ENCODE results near the gene IFIT1B. TPM values are rescaled to one million over a fixed set of nuclear protein-coding genes. Genes with fewer than 3 reads are reported as not detected.

Gene IFIT1B
- total and polyA plus RNA-seq, 10 of the 15 experiments (the other 5 are each of a cell fraction or from before 2014, with no cell fraction given), result 0.04 TPM; not detected in 9

GRCh38 chr10:89364531-89364930 is 13.3 kb upstream of the IFIT1B start (continued):
- TF ChIP-seq HDAC2 (IDR thresholded peaks at IDR 0.05), result no peak
- no peak for TF ChIP-seq MEF2B (IDR thresholded peaks at IDR 0.05; ENCODE audit: partially characterized antibody, poor library complexity, severe bottlenecking)
- TF ChIP-seq MYB (IDR thresholded peaks at IDR 0.05; ENCODE audit: borderline replicate concordance, low read depth, low read length), result no peak
- no peak for TF ChIP-seq KLF5 (IDR thresholded peaks at IDR 0.05; ENCODE audit: partially characterized antibody)

GRCh38 chr10:89367529-89367928 is 10.3 kb upstream of the IFIT1B start:
- ChIA-PET CTCF (interaction anchor here (0.7 to 5.9 kb wide), 28 partner anchors 8 to 433 kb away, joined by 3 to 97 read pairs (median 15); partner anchors contain the start of genes IFIT1, IFIT2 and IFIT5), RAD21 (ENCODE audit: unreplicated experiment) (interaction anchor here (0.8 to 3.9 kb wide), 18 partner anchors 14 to 199 kb away, joined by 3 to 68 read pairs (median 14); partner anchors contain the start of genes IFIT1, IFIT2, IFIT3 and IFIT5), SMC1A (ENCODE audit: uncharacterized antibody, unreplicated experiment) (interaction anchor here (0.7 to 6.8 kb wide), 27 partner anchors 8 to 467 kb away, joined by 3 to 98 read pairs (median 20); partner anchors contain the start of genes IFIT1, IFIT1B, IFIT2 and IFIT5), POLR2A (interaction anchor here (1.2 to 2.9 kb wide), 9 partner anchors 15 to 73 kb away, joined by 3 to 9 read pairs (median 5); partner anchors contain the start of genes IFIT1, IFIT3 and IFIT5)
- BruUV-seq (replicated peaks), result no TSS peak
- H3K9ac ChIP-seq (ENCODE audit: control insufficient read depth, insufficient read depth, low read length), result no peak overlapping the region
- H3K27me3 ChIP-seq (replicated peaks in 1 of 2; ENCODE audit: control insufficient read depth in 2 of 2, insufficient read depth in 2 of 2, low read length in 1 of 2), result no peaks in the 10 kb centered on the region
- H3K36me3 ChIP-seq (ENCODE audit: control insufficient read depth in 2 of 2, insufficient read depth in 2 of 2, low read length in 1 of 2), result no peaks in the 10 kb centered on the region
- H3K9me3 ChIP-seq (replicated peaks; ENCODE audit: control insufficient read depth, insufficient read depth, low read length), result no peaks in the 10 kb centered on the region
- peak overlapping the region; percentile 44 for H3K4me2 ChIP-seq (ENCODE audit: control insufficient read depth, insufficient read depth)
- in situ Hi-C loops (cut with MboI), result no loop called here
- 65% methylated on average over 4 of the region's 4 CpGs for WGBS (ENCODE audit: insufficient coverage, insufficient replicate concordance, low lambda C conversion rate, missing lambda C conversion rate)
- FAIRE-seq (peak; percentile 92), DNase-seq (ENCODE audit: low read depth, low spot score) (peak; percentile 92), ATAC-seq (peak; percentile 90)
- no peak overlapping the region; the same call in 1 of the 2 replicates for H2AFZ ChIP-seq (ENCODE audit: control insufficient read depth, low read depth, low read length)
- H3K4me1 ChIP-seq (ENCODE audit: control insufficient read depth, insufficient read depth, low read length), result peaks cover 30% of the 10 kb centered on the region
- intact Hi-C loops (cut with micrococcal nuclease; ENCODE audit: unreplicated experiment), result loop anchor here (5.0 kb wide), 1 partner anchor 195 kb away; no protein-coding TSS in a partner anchor
- H3K79me2 ChIP-seq (ENCODE audit: control insufficient read depth, insufficient read depth, low read length), result no peaks in the 10 kb centered on the region
- H4K20me1 ChIP-seq (ENCODE audit: control insufficient read depth, insufficient read depth), result no peaks in the 10 kb centered on the region
- no peak overlapping the region for H3K4me3 ChIP-seq
- peak overlapping the region; percentile 62 for H3K27ac ChIP-seq (ENCODE audit: control insufficient read depth, insufficient read depth)
- peak; percentile 76; the same call in 1 of the 2 replicates for TF ChIP-seq BMI1 (IDR thresholded peaks at IDR 0.05; ENCODE audit: borderline replicate concordance)
- no peak for TF ChIP-seq WRNIP1 (IDR thresholded peaks at IDR 0.05; ENCODE audit: borderline replicate concordance, low read depth, low read length)
- TF ChIP-seq MLLT1 (IDR thresholded peaks at IDR 0.05), result peak; percentile 74; the same call in 1 of the 2 replicates
- TF ChIP-seq NBN (IDR thresholded peaks at IDR 0.05), result peak; percentile 86
- peak; percentile 61; the same call in 1 of the 2 replicates for TF ChIP-seq ZNF687 (IDR thresholded peaks at IDR 0.05)
- peak; percentile 52; the same call in 1 of the 2 replicates for TF ChIP-seq BACH1 (IDR thresholded peaks at IDR 0.05; ENCODE audit: borderline replicate concordance)
- TF ChIP-seq MXI1 (IDR thresholded peaks at IDR 0.05; ENCODE audit: low read depth, low read length), result peak; percentile 92
- peak; percentile 52 for TF ChIP-seq MEF2B (IDR thresholded peaks at IDR 0.05; ENCODE audit: partially characterized antibody, poor library complexity, severe bottlenecking)
- peak; percentile 67 to 72 for TF ChIP-seq BHLHE40 (IDR thresholded peaks at IDR 0.05; ENCODE audit: borderline replicate concordance in 1 of 2, low read depth in 2 of 2, low read length in 1 of 2)
- peak; percentile 35 to 58; a peak in 1 of 4 replicates for TF ChIP-seq EP300 (IDR thresholded peaks at IDR 0.05; ENCODE audit: borderline replicate concordance in 1 of 2, control insufficient read depth in 1 of 2, low read depth in 2 of 2, low read length in 2 of 2)
- peak; percentile 88 for TF ChIP-seq MTA2 (IDR thresholded peaks at IDR 0.05; ENCODE audit: low read depth)
- peak; percentile 90 for TF ChIP-seq ZNF384 (IDR thresholded peaks at IDR 0.05; ENCODE audit: borderline replicate concordance, low read depth, low read length)
- TF ChIP-seq IKZF2 (IDR thresholded peaks at IDR 0.05), result peak; percentile 46 to 70; a peak in 3 of 4 replicates
- peak; percentile 92 for TF ChIP-seq ZNF24 (IDR thresholded peaks at IDR 0.05)
